HL-60 (cell line): ENCODE measurements around the gene MINDY3.

Experiments
- GABPA ChIP-seq: IDR thresholded peaks from 2 replicates; pipeline ENCODE4 v1.6.1; 2012; ENCODE audit warnings: low read depth
- POLR2AphosphoS5 ChIP-seq: IDR thresholded peaks from 2 replicates; pipeline ENCODE4 v1.6.1; 2012; ENCODE audit warnings: low read depth
- SPI1 ChIP-seq: IDR thresholded peaks from 2 replicates; pipeline ENCODE4 v1.6.1; 2012; ENCODE audit warnings: low read depth, mild to moderate bottlenecking, borderline replicate concordance
- TF ChIP-seq, protein P1 (sequence below): IDR thresholded peaks from one replicate; pipeline ENCODE4 v1.5.1; 2011; ENCODE audit warnings: low read length, control low read depth, inconsistent platforms; ENCODE audit not compliant: insufficient read depth
- TF ChIP-seq, protein P2 (sequence below): IDR thresholded peaks from 2 replicates; pipeline ENCODE4 v1.6.1; 2012; ENCODE audit warnings: low read depth; ENCODE audit not compliant: insufficient replicate concordance

DNA sequence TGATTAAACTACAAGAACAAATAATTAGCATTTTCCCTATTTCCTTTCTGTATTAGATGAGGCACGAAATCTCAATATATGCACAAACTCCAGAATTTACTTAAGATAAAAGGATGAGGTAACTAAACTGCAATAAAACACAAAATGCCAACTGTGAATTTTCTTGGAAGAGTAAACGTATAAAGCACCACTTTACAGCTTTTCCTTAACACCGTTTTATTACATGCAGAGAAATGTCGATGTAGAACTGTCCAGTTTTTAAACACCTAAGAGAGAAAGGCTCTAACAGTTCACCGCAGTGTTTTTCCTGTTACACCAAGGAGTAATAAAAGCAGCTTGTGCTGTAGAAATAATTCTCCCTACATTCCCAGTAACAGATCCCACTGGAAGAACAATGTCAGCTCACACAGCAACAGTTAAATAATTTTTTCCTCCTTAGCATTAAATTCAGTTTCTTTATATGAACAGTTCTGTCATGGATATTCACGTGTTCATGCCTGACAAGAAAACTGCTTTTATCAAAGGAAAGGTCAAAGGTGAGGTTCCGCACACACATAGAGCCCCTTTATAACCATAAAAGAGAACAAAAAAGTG, 52.0 kb downstream of the MINDY3 start:
- TF ChIP-seq, protein P1, sequence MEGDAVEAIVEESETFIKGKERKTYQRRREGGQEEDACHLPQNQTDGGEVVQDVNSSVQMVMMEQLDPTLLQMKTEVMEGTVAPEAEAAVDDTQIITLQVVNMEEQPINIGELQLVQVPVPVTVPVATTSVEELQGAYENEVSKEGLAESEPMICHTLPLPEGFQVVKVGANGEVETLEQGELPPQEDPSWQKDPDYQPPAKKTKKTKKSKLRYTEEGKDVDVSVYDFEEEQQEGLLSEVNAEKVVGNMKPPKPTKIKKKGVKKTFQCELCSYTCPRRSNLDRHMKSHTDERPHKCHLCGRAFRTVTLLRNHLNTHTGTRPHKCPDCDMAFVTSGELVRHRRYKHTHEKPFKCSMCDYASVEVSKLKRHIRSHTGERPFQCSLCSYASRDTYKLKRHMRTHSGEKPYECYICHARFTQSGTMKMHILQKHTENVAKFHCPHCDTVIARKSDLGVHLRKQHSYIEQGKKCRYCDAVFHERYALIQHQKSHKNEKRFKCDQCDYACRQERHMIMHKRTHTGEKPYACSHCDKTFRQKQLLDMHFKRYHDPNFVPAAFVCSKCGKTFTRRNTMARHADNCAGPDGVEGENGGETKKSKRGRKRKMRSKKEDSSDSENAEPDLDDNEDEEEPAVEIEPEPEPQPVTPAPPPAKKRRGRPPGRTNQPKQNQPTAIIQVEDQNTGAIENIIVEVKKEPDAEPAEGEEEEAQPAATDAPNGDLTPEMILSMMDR, result no peak
- TF ChIP-seq, protein P2, sequence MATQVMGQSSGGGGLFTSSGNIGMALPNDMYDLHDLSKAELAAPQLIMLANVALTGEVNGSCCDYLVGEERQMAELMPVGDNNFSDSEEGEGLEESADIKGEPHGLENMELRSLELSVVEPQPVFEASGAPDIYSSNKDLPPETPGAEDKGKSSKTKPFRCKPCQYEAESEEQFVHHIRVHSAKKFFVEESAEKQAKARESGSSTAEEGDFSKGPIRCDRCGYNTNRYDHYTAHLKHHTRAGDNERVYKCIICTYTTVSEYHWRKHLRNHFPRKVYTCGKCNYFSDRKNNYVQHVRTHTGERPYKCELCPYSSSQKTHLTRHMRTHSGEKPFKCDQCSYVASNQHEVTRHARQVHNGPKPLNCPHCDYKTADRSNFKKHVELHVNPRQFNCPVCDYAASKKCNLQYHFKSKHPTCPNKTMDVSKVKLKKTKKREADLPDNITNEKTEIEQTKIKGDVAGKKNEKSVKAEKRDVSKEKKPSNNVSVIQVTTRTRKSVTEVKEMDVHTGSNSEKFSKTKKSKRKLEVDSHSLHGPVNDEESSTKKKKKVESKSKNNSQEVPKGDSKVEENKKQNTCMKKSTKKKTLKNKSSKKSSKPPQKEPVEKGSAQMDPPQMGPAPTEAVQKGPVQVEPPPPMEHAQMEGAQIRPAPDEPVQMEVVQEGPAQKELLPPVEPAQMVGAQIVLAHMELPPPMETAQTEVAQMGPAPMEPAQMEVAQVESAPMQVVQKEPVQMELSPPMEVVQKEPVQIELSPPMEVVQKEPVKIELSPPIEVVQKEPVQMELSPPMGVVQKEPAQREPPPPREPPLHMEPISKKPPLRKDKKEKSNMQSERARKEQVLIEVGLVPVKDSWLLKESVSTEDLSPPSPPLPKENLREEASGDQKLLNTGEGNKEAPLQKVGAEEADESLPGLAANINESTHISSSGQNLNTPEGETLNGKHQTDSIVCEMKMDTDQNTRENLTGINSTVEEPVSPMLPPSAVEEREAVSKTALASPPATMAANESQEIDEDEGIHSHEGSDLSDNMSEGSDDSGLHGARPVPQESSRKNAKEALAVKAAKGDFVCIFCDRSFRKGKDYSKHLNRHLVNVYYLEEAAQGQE, result no peak
- no peak for TF ChIP-seq GABPA
- no peak for TF ChIP-seq POLR2AphosphoS5
- TF ChIP-seq SPI1, result no peak
